ENCODE data around the gene TPRG1L.

The TPRG1L gene

GRCh38 chr1:3669421-3669821 is 44.6 kb downstream of the TPRG1L start:
- no peak for TF ChIP-seq FOXP2 (optimal IDR thresholded peaks at IDR 0.05; ENCODE audit: borderline replicate concordance, extremely low read depth, extremely low read length, insufficient read depth)
- no peak for TF ChIP-seq TAF1 (IDR thresholded peaks at IDR 0.05; ENCODE audit: borderline replicate concordance, insufficient read depth, low read length)
- no peak for TF ChIP-seq REST (IDR thresholded peaks at IDR 0.05; ENCODE audit: insufficient read depth in 1 of 2, low read depth in 2 of 2, low read length in 2 of 2)
- no peak for TF ChIP-seq SIN3A (IDR thresholded peaks at IDR 0.05; ENCODE audit: borderline replicate concordance, insufficient read depth, low read length)
- no peak for TF ChIP-seq POLR2AphosphoS5 (IDR thresholded peaks at IDR 0.05; ENCODE audit: low read depth, low read length)

- no peak for TF ChIP-seq TAF1 (IDR thresholded peaks at IDR 0.05; ENCODE audit: borderline replicate concordance, insufficient read depth, low read length)
- TF ChIP-seq SIN3A (IDR thresholded peaks at IDR 0.05; ENCODE audit: borderline replicate concordance, insufficient read depth, low read length) = no peak
- TF ChIP-seq POLR2AphosphoS5 (IDR thresholded peaks at IDR 0.05; ENCODE audit: low read depth, low read length) = no peak
- TF ChIP-seq FOXP2 (optimal IDR thresholded peaks at IDR 0.05; ENCODE audit: borderline replicate concordance, extremely low read depth, extremely low read length, insufficient read depth) = no peak
- no peak for TF ChIP-seq REST (IDR thresholded peaks at IDR 0.05; ENCODE audit: insufficient read depth in 1 of 2, low read depth in 2 of 2, low read length in 2 of 2)
Observed at GRCh38 chr1:3669971-3670431, 45.2 kb downstream of the TPRG1L start.

GRCh38 chr1:3670823-3671265 is 46.0 kb downstream of the TPRG1L start:
- no peak for TF ChIP-seq POLR2AphosphoS5 (IDR thresholded peaks at IDR 0.05; ENCODE audit: low read depth, low read length)

GRCh38 chr1:3671371-3672180 is 46.8 kb downstream of the TPRG1L start:
- no peak for TF ChIP-seq POLR2AphosphoS5 (IDR thresholded peaks at IDR 0.05; ENCODE audit: low read depth, low read length)
- no peak for TF ChIP-seq FOXP2 (optimal IDR thresholded peaks at IDR 0.05; ENCODE audit: borderline replicate concordance, extremely low read depth, extremely low read length, insufficient read depth)
- no peak for TF ChIP-seq REST (IDR thresholded peaks at IDR 0.05; ENCODE audit: insufficient read depth in 1 of 2, low read depth in 2 of 2, low read length in 2 of 2)
- TF ChIP-seq TAF1 (IDR thresholded peaks at IDR 0.05; ENCODE audit: borderline replicate concordance, insufficient read depth, low read length) = no peak
- no peak for TF ChIP-seq SIN3A (IDR thresholded peaks at IDR 0.05; ENCODE audit: borderline replicate concordance, insufficient read depth, low read length)

- TF ChIP-seq POLR2AphosphoS5 (IDR thresholded peaks at IDR 0.05; ENCODE audit: low read depth, low read length) (no peak), SIN3A (IDR thresholded peaks at IDR 0.05; ENCODE audit: borderline replicate concordance, insufficient read depth, low read length) (no peak), FOXP2 (optimal IDR thresholded peaks at IDR 0.05; ENCODE audit: borderline replicate concordance, extremely low read depth, extremely low read length, insufficient read depth) (no peak), TAF1 (IDR thresholded peaks at IDR 0.05; ENCODE audit: borderline replicate concordance, insufficient read depth, low read length) (no peak), REST (IDR thresholded peaks at IDR 0.05; ENCODE audit: insufficient read depth in 1 of 2, low read depth in 2 of 2, low read length in 2 of 2) (no peak)
Observed at GRCh38 chr1:3672231-3672970, 47.6 kb downstream of the TPRG1L start.

All from PFSK-1 (cell line).